Adipocyte (in vitro differentiated cells): Measurements from ENCODE around the gene FREM1.

Experiments
- DNase-seq: peaks from one replicate; pipeline ENCODE4 v3.0.0-alpha.2; 2015; ENCODE audit warnings: low read depth
- H3K27me3 ChIP-seq: replicated peaks from 2 replicates; pipeline ENCODE4 v1.7.0; 2013; ENCODE audit warnings: mild to moderate bottlenecking, low read length, moderate library complexity; ENCODE audit not compliant: control insufficient read depth, insufficient read depth
- H3K36me3 ChIP-seq: 2 replicates; pipeline ENCODE4 v1.7.0; 2013; ENCODE audit warnings: low read length, mild to moderate bottlenecking, moderate library complexity; ENCODE audit not compliant: control insufficient read depth, insufficient read depth, severe bottlenecking
- H3K4me1 ChIP-seq: 2 replicates; pipeline ENCODE4 v1.7.0; 2013; ENCODE audit warnings: mild to moderate bottlenecking, low read length, moderate library complexity; ENCODE audit not compliant: control insufficient read depth, insufficient read depth
- H3K4me3 ChIP-seq: 2 replicates; pipeline ENCODE4 v1.7.0; 2013; ENCODE audit warnings: mild to moderate bottlenecking, low read length, moderate library complexity
- H3K9ac ChIP-seq: 2 replicates; pipeline ENCODE4 v1.7.0; 2013; ENCODE audit warnings: mild to moderate bottlenecking, low read length, moderate library complexity
- H3K9me3 ChIP-seq: 2 replicates; pipeline ENCODE4 v1.7.0; 2013; ENCODE audit warnings: mild to moderate bottlenecking, low read length, moderate library complexity; ENCODE audit not compliant: control insufficient read depth

Gene FREM1

DNA sequence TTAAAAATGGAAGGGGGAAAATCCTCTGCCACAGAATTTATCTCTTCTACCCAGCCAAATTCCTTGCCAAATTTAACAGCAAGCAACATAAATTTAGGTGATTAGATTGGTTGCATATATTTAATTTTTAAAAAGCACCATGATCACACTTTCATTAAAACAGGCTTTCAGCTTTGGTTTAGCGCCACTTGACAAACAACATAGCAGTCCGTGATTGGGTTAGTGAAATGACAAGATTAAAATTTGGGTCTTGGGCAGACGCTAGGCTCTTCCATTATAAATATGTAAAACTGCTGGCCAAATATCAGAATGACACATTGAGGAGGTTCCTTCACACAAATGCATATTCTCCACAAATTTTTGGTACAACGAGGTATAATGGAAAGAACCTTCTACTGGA lies 129.5 kb downstream of the FREM1 start:
- Histone ChIP-seq H3K4me1 (no peaks in the 10 kb centered on the region), H3K4me3 (no peak overlapping the region), H3K36me3 (no peaks in the 10 kb centered on the region), H3K27me3 (no peaks in the 10 kb centered on the region), H3K9me3 (no peaks in the 10 kb centered on the region), H3K9ac (no peak overlapping the region)
- DNase-seq: no peak

DNA sequence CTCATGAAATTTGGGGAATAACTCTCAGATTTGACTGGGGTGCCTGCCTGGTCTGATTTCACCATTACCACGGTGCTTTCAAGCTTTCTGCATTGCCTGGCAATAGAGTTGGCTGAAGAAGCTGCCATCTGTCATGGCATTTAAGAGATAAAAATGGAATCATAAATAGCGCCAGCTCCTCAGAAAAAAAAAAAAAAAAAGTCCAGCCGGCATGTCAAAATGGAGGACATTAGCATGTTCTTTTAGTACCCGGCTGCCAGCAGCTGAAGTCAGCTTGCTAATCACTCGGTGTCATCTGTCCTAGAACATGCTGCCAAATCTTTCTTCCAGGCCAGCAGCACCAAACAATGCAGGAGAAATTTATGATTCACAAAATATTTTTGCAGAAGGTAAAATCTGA lies 130.0 kb downstream of the FREM1 start:
- Histone ChIP-seq H3K27me3 (no peaks in the 10 kb centered on the region), H3K4me3 (no peak overlapping the region), H3K36me3 (no peaks in the 10 kb centered on the region), H3K9me3 (no peaks in the 10 kb centered on the region), H3K9ac (no peak overlapping the region), H3K4me1 (no peaks in the 10 kb centered on the region)
- no peak for DNase-seq

DNA sequence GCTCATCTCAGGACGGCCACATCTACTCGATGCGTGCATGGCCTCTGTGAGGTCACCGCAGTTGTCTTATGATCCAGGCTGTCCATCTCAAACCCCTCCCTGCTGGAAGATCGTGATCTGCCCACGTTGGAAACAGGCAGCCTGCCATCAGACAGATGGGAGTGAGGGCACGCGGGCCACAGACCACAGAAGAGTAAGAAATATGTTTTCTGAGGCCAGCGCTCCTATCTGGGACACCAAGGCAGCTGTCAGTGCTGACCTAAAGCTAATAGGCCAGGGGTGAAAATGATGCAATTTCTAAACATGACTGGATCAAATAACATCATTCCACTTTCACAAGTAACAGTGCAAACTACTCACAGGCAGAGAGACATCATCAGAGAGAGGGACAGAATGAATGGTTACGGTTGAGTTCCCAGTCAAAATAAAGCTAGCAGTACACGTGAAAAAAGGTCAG lies 130.6 kb downstream of the FREM1 start:
- no peaks in the 10 kb centered on the region for H3K27me3 ChIP-seq
- no peaks in the 10 kb centered on the region for H3K4me1 ChIP-seq
- H3K36me3 ChIP-seq: no peaks in the 10 kb centered on the region
- H3K9me3 ChIP-seq: no peaks in the 10 kb centered on the region
- H3K4me3 ChIP-seq: no peak overlapping the region
- H3K9ac ChIP-seq: no peak overlapping the region
- no peak for DNase-seq

DNA sequence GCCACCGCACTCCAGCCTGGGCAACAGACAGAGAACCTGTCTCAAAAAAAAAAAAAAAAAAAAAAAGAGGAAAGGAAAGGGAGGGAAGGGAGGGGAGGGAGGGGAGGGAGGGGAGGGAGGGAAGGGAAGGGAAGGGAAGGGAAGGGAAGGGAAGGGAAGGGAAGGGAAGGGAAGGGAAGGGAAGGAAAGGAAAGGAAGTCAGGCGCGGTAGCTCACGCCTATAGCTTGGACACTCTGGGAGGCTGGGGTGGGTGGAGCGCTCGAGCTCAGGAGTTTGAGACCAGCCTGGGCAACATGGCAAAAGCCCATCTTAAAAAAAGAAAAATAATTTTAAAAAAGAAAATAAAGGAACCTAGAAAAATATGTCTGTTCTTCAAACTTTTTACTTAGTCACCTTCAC lies 131.7 kb downstream of the FREM1 start:
- no peaks in the 10 kb centered on the region for H3K27me3 ChIP-seq
- H3K4me3 ChIP-seq: no peak overlapping the region
- H3K9me3 ChIP-seq: no peaks in the 10 kb centered on the region
- H3K9ac ChIP-seq: no peak overlapping the region
- DNase-seq: no peak
- H3K36me3 ChIP-seq: no peaks in the 10 kb centered on the region
- H3K4me1 ChIP-seq: no peaks in the 10 kb centered on the region

DNA sequence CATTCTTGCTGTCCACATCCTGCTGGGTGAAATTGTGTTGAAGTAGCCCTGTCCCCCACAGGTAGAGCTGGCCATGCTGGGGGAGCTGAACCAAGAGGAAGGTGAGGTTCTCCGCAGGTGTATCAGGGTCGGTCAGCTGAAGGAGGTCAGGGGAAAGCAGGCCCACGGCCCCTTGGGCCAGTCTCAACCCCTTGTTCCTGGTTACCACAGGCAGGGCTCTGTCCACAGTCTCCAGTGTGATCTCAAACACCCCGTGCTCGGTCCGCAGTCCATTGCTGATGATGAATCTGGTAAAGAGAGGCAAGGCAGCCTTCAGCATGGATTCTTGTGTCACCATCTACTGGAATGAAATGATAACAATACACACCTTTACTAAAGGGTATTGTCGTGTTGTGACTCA lies 134.3 kb downstream of the FREM1 start:
- no peaks in the 10 kb centered on the region for H3K27me3 ChIP-seq
- no peaks in the 10 kb centered on the region for H3K4me1 ChIP-seq
- no peaks in the 10 kb centered on the region for H3K36me3 ChIP-seq
- no peak for DNase-seq
- no peak overlapping the region for H3K4me3 ChIP-seq
- H3K9ac ChIP-seq: no peak overlapping the region
- no peaks in the 10 kb centered on the region for H3K9me3 ChIP-seq

DNA sequence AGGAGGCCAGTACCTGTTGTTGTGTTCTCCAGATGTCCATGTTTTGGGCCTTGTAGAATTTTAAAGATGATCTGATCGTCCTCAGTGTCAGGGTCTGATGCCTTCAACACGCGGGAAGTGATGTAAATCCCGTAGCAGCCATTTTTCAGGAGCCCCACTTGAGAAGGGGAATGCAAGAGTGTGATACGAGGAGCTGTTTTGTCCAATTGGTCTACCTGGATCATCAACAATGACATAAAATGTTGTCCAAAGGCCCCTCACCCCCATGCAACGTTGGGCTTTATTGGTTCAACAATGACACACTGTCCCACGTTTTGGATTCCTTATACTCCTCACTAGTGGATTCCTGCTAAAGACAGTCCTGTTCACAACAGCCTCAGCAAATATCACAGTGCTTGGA lies 139.6 kb downstream of the FREM1 start:
- no peak overlapping the region for H3K4me3 ChIP-seq
- DNase-seq: no peak
- no peaks in the 10 kb centered on the region for H3K9me3 ChIP-seq
- H3K27me3 ChIP-seq: peaks cover 4% of the 10 kb centered on the region
- H3K9ac ChIP-seq: no peak overlapping the region
- H3K36me3 ChIP-seq: no peaks in the 10 kb centered on the region
- peaks cover 2% of the 10 kb centered on the region for H3K4me1 ChIP-seq

DNA sequence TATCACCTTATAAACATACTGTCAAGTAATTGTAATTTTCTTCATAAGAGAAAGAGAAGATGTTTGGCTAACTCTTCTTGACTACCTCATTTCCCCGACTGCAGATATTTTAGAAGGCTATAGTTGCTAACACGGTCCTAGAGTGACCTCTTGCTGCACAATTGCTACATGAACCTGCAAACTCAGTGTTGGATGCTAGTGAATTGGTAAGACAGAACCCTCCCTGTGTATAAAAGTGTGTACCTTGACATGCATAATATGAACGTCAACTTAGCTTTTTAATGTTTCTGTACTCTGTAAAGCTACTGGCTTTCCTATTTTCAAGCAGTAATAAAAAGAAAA lies 141.0 kb downstream of the FREM1 start:
- peak; percentile 2 for DNase-seq
- Histone ChIP-seq H3K4me1 (peaks cover 2% of the 10 kb centered on the region), H3K9me3 (no peaks in the 10 kb centered on the region), H3K4me3 (no peak overlapping the region), H3K36me3 (no peaks in the 10 kb centered on the region), H3K9ac (no peak overlapping the region), H3K27me3 (peaks cover 4% of the 10 kb centered on the region)

DNA sequence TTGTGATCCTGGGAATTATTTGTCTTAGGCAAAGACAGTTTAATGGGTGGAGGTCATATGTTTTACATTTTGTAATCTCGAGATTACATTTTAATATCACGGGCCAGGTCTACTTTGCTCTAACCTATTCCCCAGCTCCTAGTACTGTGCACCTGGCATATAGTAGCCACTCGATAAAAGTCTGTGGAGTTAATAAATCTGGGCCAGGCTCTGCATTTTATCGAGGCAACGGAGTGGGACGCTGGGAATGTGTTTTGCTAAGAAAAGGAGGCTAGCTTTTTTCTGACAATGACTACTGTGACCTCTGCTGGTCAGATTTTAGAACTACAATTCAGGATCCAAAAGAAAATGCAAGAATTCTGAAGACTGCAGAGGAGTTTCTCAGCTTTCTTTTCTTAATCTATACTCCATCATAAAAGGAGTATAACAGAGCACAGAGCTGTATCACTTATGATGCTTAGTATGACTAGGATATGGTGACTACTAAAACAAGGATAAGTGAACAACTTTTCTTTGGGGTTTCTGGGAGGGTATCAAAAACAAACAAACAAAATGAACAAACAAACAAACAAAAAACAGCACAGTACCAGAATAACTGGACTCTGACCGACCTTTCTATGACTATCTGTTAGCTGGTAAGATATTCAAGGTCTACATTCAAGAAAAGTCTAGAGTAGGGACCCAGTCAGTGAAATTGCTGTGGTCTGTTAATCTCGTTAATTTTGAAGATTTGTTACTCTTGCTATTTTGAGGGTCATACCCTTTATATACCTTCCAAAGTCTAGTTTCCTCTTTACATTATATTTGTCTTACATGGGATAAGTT lies 141.6 kb downstream of the FREM1 start:
- Histone ChIP-seq H3K36me3 (no peaks in the 10 kb centered on the region), H3K9ac (peak overlapping the region; percentile 55), H3K4me3 (peak overlapping the region; percentile 63), H3K9me3 (no peaks in the 10 kb centered on the region), H3K4me1 (peaks cover 2% of the 10 kb centered on the region), H3K27me3 (peaks cover 5% of the 10 kb centered on the region)
- DNase-seq: peak; percentile 81

DNA sequence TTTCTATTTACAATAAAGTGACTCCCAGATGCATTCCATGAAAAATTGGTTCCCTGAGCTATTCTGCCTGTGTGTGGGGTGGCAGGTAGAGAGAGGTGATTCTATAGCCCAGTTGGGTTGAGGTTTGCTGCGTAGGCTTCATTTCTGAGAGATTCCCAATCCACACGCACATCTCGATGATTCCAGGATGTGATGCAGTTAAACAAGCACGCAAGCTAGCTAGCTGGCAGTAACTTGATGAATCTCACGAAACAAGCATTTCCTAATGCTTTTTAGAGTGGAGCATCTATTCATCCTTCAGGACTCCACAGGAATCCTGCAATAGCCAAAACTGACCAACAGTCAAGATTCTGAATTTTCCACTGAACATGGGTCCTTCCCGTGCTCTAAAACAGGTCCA lies 143.9 kb downstream of the FREM1 start:
- no peak for DNase-seq
- Histone ChIP-seq H3K4me1 (peaks cover 2% of the 10 kb centered on the region), H3K9me3 (no peaks in the 10 kb centered on the region), H3K36me3 (no peaks in the 10 kb centered on the region), H3K9ac (no peak overlapping the region), H3K27me3 (peaks cover 10% of the 10 kb centered on the region), H3K4me3 (no peak overlapping the region)

DNA sequence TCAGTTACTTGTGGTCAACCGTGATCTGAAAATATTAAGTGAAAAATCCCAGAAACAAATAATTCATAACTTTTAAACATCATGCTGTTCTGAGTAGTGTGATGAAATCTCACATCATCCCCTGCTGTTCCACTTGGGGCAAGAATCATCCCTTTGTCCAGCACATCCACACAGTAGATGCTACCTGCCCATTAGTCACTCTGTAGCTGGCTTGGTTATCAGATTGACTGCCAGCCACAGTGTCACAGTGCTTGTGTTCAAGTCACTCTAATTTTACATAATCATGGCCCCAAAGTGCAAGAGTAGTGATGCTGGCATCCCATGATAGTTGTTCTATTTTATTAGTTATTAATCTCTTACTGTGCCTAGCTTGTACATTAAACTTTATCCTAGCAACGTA lies 148.6 kb downstream of the FREM1 start:
- no peaks in the 10 kb centered on the region for H3K36me3 ChIP-seq
- H3K4me1 ChIP-seq: no peaks in the 10 kb centered on the region
- no peaks in the 10 kb centered on the region for H3K9me3 ChIP-seq
- H3K4me3 ChIP-seq: no peak overlapping the region
- no peak for DNase-seq
- no peak overlapping the region for H3K9ac ChIP-seq
- peaks cover 10% of the 10 kb centered on the region for H3K27me3 ChIP-seq

DNA sequence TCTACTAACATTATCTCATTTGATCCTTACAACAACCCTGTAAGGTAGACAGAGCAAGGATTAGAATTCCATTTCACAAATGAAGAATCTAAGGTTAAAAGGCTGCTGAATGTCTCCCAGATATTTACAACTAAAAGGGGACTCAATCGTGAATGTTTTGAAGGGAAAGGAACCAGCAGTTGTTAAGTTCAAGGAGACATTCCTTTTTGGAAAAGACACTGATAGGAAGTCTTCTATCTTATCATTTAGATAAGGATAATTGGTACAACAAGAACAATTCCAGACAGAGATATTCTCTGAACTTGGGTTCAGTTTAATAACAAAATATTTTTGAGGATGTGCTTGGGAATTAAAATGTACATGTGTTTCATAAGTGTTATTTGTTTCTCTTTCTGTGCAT lies 150.2 kb downstream of the FREM1 start:
- Histone ChIP-seq H3K27me3 (peaks cover 6% of the 10 kb centered on the region), H3K4me3 (no peak overlapping the region), H3K9ac (no peak overlapping the region), H3K9me3 (no peaks in the 10 kb centered on the region), H3K36me3 (no peaks in the 10 kb centered on the region), H3K4me1 (no peaks in the 10 kb centered on the region)
- DNase-seq: no peak

DNA sequence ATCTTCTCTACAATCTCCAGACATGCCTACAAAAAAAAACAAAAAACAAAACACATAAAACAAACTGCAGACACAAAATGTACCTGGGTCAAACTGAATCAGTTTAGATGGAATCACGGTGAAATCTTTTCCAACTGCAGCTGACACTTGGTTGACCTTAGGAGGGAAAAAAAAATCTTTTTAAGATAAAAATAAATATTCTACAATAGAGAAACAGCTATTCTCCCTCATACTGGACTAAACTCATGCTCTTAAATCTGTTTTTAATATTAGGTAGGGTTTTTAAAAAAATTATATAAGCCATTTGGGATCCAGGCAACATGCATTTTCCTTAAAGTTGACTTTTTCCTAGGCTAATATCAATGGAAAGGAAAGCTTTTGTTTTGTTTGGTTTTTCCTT lies 153.9 kb downstream of the FREM1 start:
- Histone ChIP-seq H3K27me3 (no peaks in the 10 kb centered on the region), H3K9me3 (no peaks in the 10 kb centered on the region), H3K36me3 (no peaks in the 10 kb centered on the region), H3K4me1 (no peaks in the 10 kb centered on the region), H3K9ac (no peak overlapping the region), H3K4me3 (no peak overlapping the region)
- no peak for DNase-seq
